Panc1 (cell line): ENCODE data around the gene GM2A. TPM values are rescaled to one million over a fixed set of nuclear protein-coding genes. Genes with fewer than 3 reads are reported as not detected.
A peak's percentile ranks its signal among the peaks of the same experiment; 100 is the strongest.

Experiments used
- ATAC-seq: fragments of 200-7000 bp; cut with Tn5 transposase; 2 replicates; pipeline ENCODE4 v1.9.1; 2020; ENCODE audit warnings: mild to moderate bottlenecking, moderate library complexity
- BruUV-seq: library from RNA; stranded (reverse); fragments of 400-500 nt; replicated peaks from 2 replicates; lab custom pipeline; 2021; lab: Mats Ljungman, UMichigan
- CTCF ChIA-PET: fragments of 300-600 bp; sonication (Branson Sonifier 250); formaldehyde crosslinking; loops from one replicate; lab custom pipeline; 2022; ENCODE audit warnings: antibody characterized with exemption; lab: Charles Lee
- POLR2A ChIA-PET: fragments of 300-600 bp; sonication (Branson Sonifier 250); formaldehyde crosslinking; loops from one replicate; lab custom pipeline; 2022; ENCODE audit warnings: antibody characterized with exemption; lab: Charles Lee
- DNase-seq: peaks from one replicate; pipeline ENCODE4 v3.0.0-alpha.2; 2010; ENCODE audit warnings: low read depth, low spot score
- H3K27ac ChIP-seq: 2 replicates; pipeline ENCODE4 v1.5.1; 2011; ENCODE audit warnings: mild to moderate bottlenecking, low read length, inconsistent platforms
- H3K27me3 ChIP-seq: fragments of 200-500 bp; sonication (Bioruptor generic); 2 replicates; pipeline ENCODE4 v1.6.0; 2014; ENCODE audit warnings: low read length, inconsistent platforms; ENCODE audit not compliant: control insufficient read depth, insufficient read depth
- H3K36me3 ChIP-seq: fragments of 200-500 bp; sonication (Bioruptor generic); 2 replicates; pipeline ENCODE4 v1.5.1; 2014; ENCODE audit warnings: inconsistent platforms, mild to moderate bottlenecking, low read length, moderate library complexity; ENCODE audit not compliant: control insufficient read depth, insufficient read depth
- H3K4me1 ChIP-seq: 2 replicates; pipeline ENCODE4 v1.5.1; 2011; ENCODE audit warnings: inconsistent platforms, mild to moderate bottlenecking, low read length, moderate library complexity; ENCODE audit not compliant: control insufficient read depth, insufficient read depth
- H3K4me3 ChIP-seq, 2 experiments: 2 replicates each; pipeline ENCODE4 v1.5.1; 2011 to 2012; ENCODE audit warnings: low read depth in 2 of 2, low read length in 2 of 2, mild to moderate bottlenecking in 2 of 2, inconsistent platforms in 1 of 2, moderate library complexity in 1 of 2
- H3K9me3 ChIP-seq: fragments of 200-500 bp; sonication (Bioruptor generic); 2 replicates; pipeline ENCODE4 v1.5.1; 2014; ENCODE audit warnings: low read depth, mild to moderate bottlenecking, inconsistent platforms, low read length, moderate library complexity; ENCODE audit not compliant: control insufficient read depth, insufficient read depth
- CTCF ChIP-seq: fragments of 450-650 bp; IDR thresholded peaks from 2 replicates; pipeline ENCODE4 v1.5.1; 2017; ENCODE audit warnings: mild to moderate bottlenecking
- POLR2AphosphoS5 ChIP-seq: IDR thresholded peaks from 2 replicates; pipeline ENCODE4 v1.6.1; 2012; ENCODE audit warnings: mild to moderate bottlenecking, low read depth, low read length, moderate library complexity
- REST ChIP-seq, 2 experiments: IDR thresholded peaks; 2 replicates each; pipeline ENCODE4 v1.6.1; 2011 to 2012; ENCODE audit warnings: low read depth in 2 of 2, control low read depth in 1 of 2, low read length in 1 of 2, mild to moderate bottlenecking in 1 of 2, moderate library complexity in 1 of 2; ENCODE audit not compliant: insufficient read depth in 1 of 2
- SIN3A ChIP-seq: IDR thresholded peaks from 2 replicates; pipeline ENCODE4 v1.6.1; 2012; ENCODE audit warnings: low read depth, mild to moderate bottlenecking, low read length, moderate library complexity, borderline replicate concordance; ENCODE audit not compliant: insufficient read depth
- in situ Hi-C: cut with HindIII; loops from 2 replicates; pipeline ENCODE4 v1.10.0; 2016; ENCODE audit warnings: low sequenced_read_pairs, low pct_unique_long_range_greater_than_20kb
- intact Hi-C: fragments of 100-400 bp; cut with micrococcal nuclease; formaldehyde crosslinking; loops from one replicate; pipeline ENCODE4 v1.10.0; 2022; ENCODE audit not compliant: unreplicated experiment
- total RNA-seq: library from RNA; stranded (reverse); gene quantifications from one replicate; pipeline ENCODE4 v1.2.1, GENCODE V29; 2021; ENCODE audit not compliant: unreplicated experiment

GM2A gene
- total RNA-seq, 1 experiment from 2014 or later: 40.7 TPM

- CTCF ChIA-PET: no interaction called here
Measured at GRCh38 chr5:151250346-151251000, 2.5 kb upstream of the GM2A start.

GRCh38 chr5:151251001-151251551 lies 1.9 kb upstream of the GM2A start:
- Histone ChIP-seq H3K27me3 (no peaks in the 10 kb centered on the region; the same call in 1 of the 2 replicates), H3K4me3 (peak overlapping the region in 1 of 2 experiments; percentile 26; a peak in 1 of 4 replicates), H3K4me1 (peaks cover 7% of the 10 kb centered on the region; the same call in 1 of the 2 replicates), H3K27ac (peak overlapping the region; percentile 35), H3K36me3 (no peaks in the 10 kb centered on the region; the same call in 1 of the 2 replicates), H3K9me3 (no peaks in the 10 kb centered on the region)
- DNase-seq (no peak), ATAC-seq (no peak)
- BruUV-seq: no TSS peak
- TF ChIP-seq CTCF (no peak), SIN3A (no peak), POLR2AphosphoS5 (no peak)
- ChIA-PET CTCF (no interaction called here), POLR2A (no interaction called here)
- intact Hi-C loops: no loop called here
- in situ Hi-C loops: no loop called here

More at GRCh38 chr5:151250346-151251000, 2.5 kb upstream of the GM2A start:
- Histone ChIP-seq H3K36me3 (no peaks in the 10 kb centered on the region; the same call in 1 of the 2 replicates), H3K4me3 (0 out of 4 replicates have a peak overlapping the region, but pooled peaks of 1 of the 2 experiments have one; percentile 4), H3K9me3 (no peaks in the 10 kb centered on the region), H3K27me3 (no peaks in the 10 kb centered on the region; the same call in 1 of the 2 replicates), H3K27ac (peak overlapping the region; percentile 35), H3K4me1 (peaks cover 7% of the 10 kb centered on the region; the same call in 1 of the 2 replicates)
- ATAC-seq (no peak), DNase-seq (no peak)
- no TSS peak for BruUV-seq
- POLR2A ChIA-PET: no interaction called here
- intact Hi-C loops: no loop called here
- in situ Hi-C loops: no loop called here
- peak in 1 of 2 experiments; percentile 40; a peak in 2 of 4 replicates for TF ChIP-seq REST (IDR thresholded peaks at IDR 0.05; ENCODE audit: insufficient read depth in 1 of 2, low read depth in 2 of 2, low read length in 1 of 2)
- no peak for TF ChIP-seq SIN3A

- Histone ChIP-seq H3K27me3 (no peaks in the 10 kb centered on the region; the same call in 1 of the 2 replicates), H3K27ac (peak overlapping the region; percentile 76), H3K4me1 (peaks cover 7% of the 10 kb centered on the region; the same call in 1 of the 2 replicates), H3K4me3 (peak overlapping the region in 1 of 2 experiments; percentile 61; a peak in 2 of 4 replicates), H3K9me3 (no peaks in the 10 kb centered on the region), H3K36me3 (no peaks in the 10 kb centered on the region; the same call in 1 of the 2 replicates)
- in situ Hi-C loops: no loop called here
- intact Hi-C loops: no loop called here
- CTCF ChIA-PET: interaction anchor here (1.4 kb wide), 1 partner anchor 64 kb away, joined by 11 read pairs; no protein-coding TSS in a partner anchor
- no TSS peak for BruUV-seq
- TF ChIP-seq REST (IDR thresholded peaks at IDR 0.05; ENCODE audit: insufficient read depth in 1 of 2, low read depth in 2 of 2, low read length in 1 of 2) (no peak), SIN3A (no peak)
- DNase-seq (no peak), ATAC-seq (no peak)
- POLR2A ChIA-PET: no interaction called here
Measured at GRCh38 chr5:151251621-151252020, 1.4 kb upstream of the GM2A start.
